ENCODE data around the gene OR2M3. TPM values are rescaled to one million over a fixed set of nuclear protein-coding genes. Genes with fewer than 3 reads are reported as not detected.

OR2M3 gene
- total RNA-seq, 1 donor from 2014 or later: not detected

DNA sequence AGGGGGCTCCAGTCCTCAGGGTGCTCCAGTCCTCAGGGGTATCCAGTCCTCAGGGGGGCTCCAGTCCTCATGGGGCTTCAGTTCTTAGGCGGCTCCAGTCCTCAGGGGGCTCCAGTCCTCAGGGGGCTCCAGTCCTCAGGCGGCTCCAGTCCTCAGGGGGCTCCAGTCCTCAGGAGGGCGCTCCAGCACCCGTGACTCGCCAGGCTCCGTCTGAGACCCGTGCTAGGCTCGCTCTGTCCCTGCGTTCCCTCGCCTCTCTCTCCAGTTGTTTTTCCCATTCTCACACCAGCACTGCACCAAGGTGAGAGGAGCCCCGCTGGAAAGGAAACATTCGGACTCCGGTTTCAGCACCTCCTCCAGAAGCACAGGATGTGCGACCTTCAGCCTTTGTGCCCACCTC, 31.9 kb upstream of the OR2M3 start:
- no peaks in the 10 kb centered on the region for H3K36me3 Mint-ChIP-seq
- no peaks in the 10 kb centered on the region for H3K4me1 Mint-ChIP-seq (ENCODE audit: unreplicated experiment)
- no peak overlapping the region for H3K27ac Mint-ChIP-seq
- TF ChIP-seq, protein P1, sequence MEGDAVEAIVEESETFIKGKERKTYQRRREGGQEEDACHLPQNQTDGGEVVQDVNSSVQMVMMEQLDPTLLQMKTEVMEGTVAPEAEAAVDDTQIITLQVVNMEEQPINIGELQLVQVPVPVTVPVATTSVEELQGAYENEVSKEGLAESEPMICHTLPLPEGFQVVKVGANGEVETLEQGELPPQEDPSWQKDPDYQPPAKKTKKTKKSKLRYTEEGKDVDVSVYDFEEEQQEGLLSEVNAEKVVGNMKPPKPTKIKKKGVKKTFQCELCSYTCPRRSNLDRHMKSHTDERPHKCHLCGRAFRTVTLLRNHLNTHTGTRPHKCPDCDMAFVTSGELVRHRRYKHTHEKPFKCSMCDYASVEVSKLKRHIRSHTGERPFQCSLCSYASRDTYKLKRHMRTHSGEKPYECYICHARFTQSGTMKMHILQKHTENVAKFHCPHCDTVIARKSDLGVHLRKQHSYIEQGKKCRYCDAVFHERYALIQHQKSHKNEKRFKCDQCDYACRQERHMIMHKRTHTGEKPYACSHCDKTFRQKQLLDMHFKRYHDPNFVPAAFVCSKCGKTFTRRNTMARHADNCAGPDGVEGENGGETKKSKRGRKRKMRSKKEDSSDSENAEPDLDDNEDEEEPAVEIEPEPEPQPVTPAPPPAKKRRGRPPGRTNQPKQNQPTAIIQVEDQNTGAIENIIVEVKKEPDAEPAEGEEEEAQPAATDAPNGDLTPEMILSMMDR (conservative IDR thresholded peaks at IDR 0.05): no peak
- no peak for DNase-seq (ENCODE audit: extremely low spot score, unreplicated experiment)
- no peak overlapping the region for H3K4me3 Mint-ChIP-seq
- no peaks in the 10 kb centered on the region for H3K9me3 Mint-ChIP-seq
- no peaks in the 10 kb centered on the region for H3K27me3 Mint-ChIP-seq

DNA sequence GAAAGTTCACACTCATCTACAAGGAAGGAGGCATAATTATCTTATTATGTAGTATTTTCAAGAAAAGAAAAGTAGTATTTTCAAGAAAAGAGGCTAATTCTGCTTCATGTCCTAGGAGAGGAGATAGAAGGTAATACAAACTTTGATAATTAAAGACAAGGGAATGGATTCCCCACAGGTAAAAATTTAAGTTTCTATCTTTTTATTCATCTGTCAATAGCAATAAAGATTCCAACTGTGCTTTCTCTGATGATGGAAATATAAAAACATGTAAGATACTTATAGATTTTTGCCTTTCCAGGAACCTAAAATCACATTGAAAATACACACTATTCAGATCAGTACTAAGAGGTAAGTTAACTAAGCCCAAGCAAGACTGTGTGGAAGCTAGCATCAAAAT, 22.5 kb upstream of the OR2M3 start, which contains the start of gene OR2M2:
TSS of gene OR2M2 (plus strand) at position 301 of the 400 bp plus-strand sequence. CDS start 5,165 bp downstream, outside the sequence.
- Mint-ChIP-seq H3K36me3 (no peaks in the 10 kb centered on the region), H3K9me3 (no peaks in the 10 kb centered on the region), H3K27ac (no peak within 1 kb of the TSS), H3K4me1 (ENCODE audit: unreplicated experiment) (no peaks in the 10 kb centered on the region), H3K27me3 (no peaks in the 10 kb centered on the region), H3K4me3 (no peak within 1 kb of the TSS)
- TF ChIP-seq, protein P1 (conservative IDR thresholded peaks at IDR 0.05): no peak
- no peak for DNase-seq (ENCODE audit: extremely low spot score, unreplicated experiment)

DNA sequence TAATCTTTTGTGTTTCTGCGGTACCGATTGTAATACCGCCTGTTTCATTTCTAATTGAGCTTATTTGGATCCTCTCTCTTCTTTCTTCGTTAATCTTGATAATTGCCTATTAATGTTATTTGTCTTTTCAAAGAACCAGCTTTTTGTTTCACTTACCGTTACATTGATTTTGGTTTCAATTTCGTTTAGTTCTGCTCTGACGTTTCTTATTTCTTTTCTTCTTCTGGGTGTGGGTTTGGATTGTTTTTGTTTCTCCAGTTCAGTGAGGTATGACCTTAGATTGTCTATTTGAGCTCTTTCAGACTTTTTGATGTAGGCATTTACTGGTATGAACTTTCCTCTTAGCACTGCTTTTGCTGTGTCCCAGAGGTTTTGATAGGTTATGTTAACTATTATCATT, 13.1 kb upstream of the OR2M3 start:
- TF ChIP-seq, protein P1 (conservative IDR thresholded peaks at IDR 0.05): no peak
- Mint-ChIP-seq H3K9me3 (peaks cover 9% of the 10 kb centered on the region), H3K4me1 (ENCODE audit: unreplicated experiment) (no peaks in the 10 kb centered on the region), H3K27me3 (no peaks in the 10 kb centered on the region), H3K4me3 (no peak overlapping the region), H3K27ac (no peak overlapping the region), H3K36me3 (no peaks in the 10 kb centered on the region)
- no peak for DNase-seq (ENCODE audit: extremely low spot score, unreplicated experiment)

DNA sequence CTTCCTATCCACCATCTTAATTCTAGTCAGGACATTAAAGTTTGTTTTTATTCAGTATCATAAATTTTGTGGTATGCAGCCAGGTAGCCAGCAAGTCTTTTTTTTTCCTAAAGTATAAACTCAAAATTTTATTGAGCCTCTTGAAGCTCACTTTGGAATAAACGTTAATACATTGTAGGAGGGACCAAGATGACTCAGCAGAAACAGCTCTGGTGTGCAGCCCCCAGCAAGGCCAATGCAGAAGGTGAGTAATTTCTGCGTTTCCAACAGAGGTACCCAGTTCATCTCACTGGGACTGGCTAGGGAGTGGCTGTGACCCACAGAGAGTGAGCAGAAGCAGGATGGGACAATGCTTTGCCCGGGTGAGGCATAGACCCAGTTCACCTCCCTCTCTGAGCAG, 9.7 kb upstream of the OR2M3 start:
- DNase-seq (ENCODE audit: extremely low spot score, unreplicated experiment): no peak
- Mint-ChIP-seq H3K27me3 (no peaks in the 10 kb centered on the region), H3K4me1 (ENCODE audit: unreplicated experiment) (no peaks in the 10 kb centered on the region), H3K36me3 (no peaks in the 10 kb centered on the region), H3K4me3 (no peak overlapping the region), H3K9me3 (peaks cover 10% of the 10 kb centered on the region), H3K27ac (no peak overlapping the region)
- TF ChIP-seq, protein P1 (conservative IDR thresholded peaks at IDR 0.05): no peak

DNA sequence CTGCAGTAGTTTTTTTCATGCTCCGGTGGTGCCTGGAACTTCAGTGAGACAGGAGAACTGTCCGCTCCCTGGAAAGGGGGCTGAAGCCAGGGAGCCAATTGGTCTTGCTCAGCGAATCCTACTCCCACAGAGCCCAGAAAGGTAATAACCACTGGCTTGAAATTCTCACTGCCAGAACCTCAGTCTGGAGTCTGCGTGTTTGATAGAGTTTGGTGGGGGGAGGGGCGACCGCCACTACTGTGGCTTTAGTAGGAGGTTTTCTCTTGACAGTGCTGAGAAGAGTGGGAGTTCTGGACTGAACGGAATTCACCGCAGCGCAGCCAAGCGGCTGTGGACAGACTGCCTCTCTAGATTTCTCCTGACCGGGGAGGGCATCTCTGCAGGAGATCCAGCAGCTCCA, 8.0 kb upstream of the OR2M3 start:
- Mint-ChIP-seq H3K27ac (no peak overlapping the region), H3K4me3 (no peak overlapping the region), H3K36me3 (no peaks in the 10 kb centered on the region), H3K27me3 (no peaks in the 10 kb centered on the region), H3K9me3 (peaks cover 10% of the 10 kb centered on the region), H3K4me1 (ENCODE audit: unreplicated experiment) (no peaks in the 10 kb centered on the region)
- TF ChIP-seq, protein P1 (conservative IDR thresholded peaks at IDR 0.05): no peak
- no peak for DNase-seq (ENCODE audit: extremely low spot score, unreplicated experiment)

DNA sequence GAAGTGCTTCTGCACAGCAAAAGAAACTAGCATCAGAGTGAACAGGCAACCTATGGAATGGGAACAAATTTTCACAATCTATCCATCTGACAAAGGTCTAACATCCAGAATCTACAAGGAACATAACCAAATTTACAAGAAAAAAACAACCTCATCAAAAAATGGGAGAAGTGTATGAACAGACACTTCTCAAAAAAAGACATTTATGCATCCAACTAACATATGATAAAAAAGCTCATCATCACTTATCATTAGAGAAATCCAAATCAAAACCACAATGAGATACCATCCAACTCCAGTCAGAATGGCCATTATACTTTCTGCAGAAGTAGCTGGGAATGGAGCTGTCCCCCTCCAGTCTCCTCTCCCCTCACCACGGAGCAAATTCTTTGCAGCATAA, 2.9 kb upstream of the OR2M3 start:
- no peak for DNase-seq (ENCODE audit: extremely low spot score, unreplicated experiment)
- TF ChIP-seq, protein P1 (conservative IDR thresholded peaks at IDR 0.05): no peak
- no peaks in the 10 kb centered on the region for H3K36me3 Mint-ChIP-seq
- H3K27me3 Mint-ChIP-seq: no peaks in the 10 kb centered on the region
- peaks cover 15% of the 10 kb centered on the region for H3K9me3 Mint-ChIP-seq
- no peak overlapping the region for H3K27ac Mint-ChIP-seq
- H3K4me3 Mint-ChIP-seq: no peak overlapping the region
- no peaks in the 10 kb centered on the region for H3K4me1 Mint-ChIP-seq (ENCODE audit: unreplicated experiment)

All from type B pancreatic cell (in vitro differentiated cells).